Vagina (tissue), 2 donors: ENCODE results near the gene ATP8B1.
"Not testable (repeated sequence)": the region's sequence is repeated elsewhere in the genome, so short reads cannot be mapped to it uniquely, and the experiment has no call there.

Experiments used
- CTCF ChIP-seq, 3 experiments: fragments of 450-650 bp in 2 of 3; fragments of 200-600 bp in 1 of 3; sonication (generic) in 1 of 3; IDR thresholded peaks; one replicate each; pipeline ENCODE4 v1.5.1; 2017 to 2019; ENCODE audit warnings: antibody characterized with exemption in 3 of 3, mild to moderate bottlenecking in 2 of 3, moderate library complexity in 2 of 3
- POLR2AphosphoS5 ChIP-seq, 2 donors: sonication (generic); formaldehyde crosslinking; IDR thresholded peaks; one replicate each; pipeline ENCODE4 v1.9.0; 2017; ENCODE audit warnings: antibody characterized with exemption in 2 of 2, mild to moderate bottlenecking in 2 of 2, low read depth in 1 of 2; ENCODE audit not compliant: insufficient read depth in 1 of 2

GRCh38 chr18:57643726-57644125, 159.4 kb downstream of the ATP8B1 start:
- TF ChIP-seq CTCF (IDR thresholded peaks at IDR 0.05); POLR2AphosphoS5 (IDR thresholded peaks at IDR 0.05; ENCODE audit: insufficient read depth in 1 of 2, low read depth in 1 of 2): not testable (repeated sequence)
